A549 (cell line): ENCODE data around the gene SH2D2A.

Experiments used
- CHD2 ChIP-seq: fragments of 150-350 bp; IDR thresholded peaks from 2 replicates; pipeline ENCODE4 v1.6.1; 2014; ENCODE audit warnings: low read length; ENCODE audit not compliant: partially characterized antibody
- CTCF ChIP-seq: fragments of >200 bp; sonication (Bioruptor Twin); formaldehyde crosslinking; IDR thresholded peaks from 3 replicates; pipeline ENCODE4 v1.5.1; 2016
- EP300 ChIP-seq, 2 experiments: fragments of >200 bp; sonication (Bioruptor Twin); formaldehyde crosslinking; IDR thresholded peaks; 2 replicates in 1 of 2; 3 replicates in 1 of 2; pipeline ENCODE4 v1.6.1; 2016 to 2017
- NPAS2 ChIP-seq: fragments of 250-450 bp; sonication (Bioruptor Pico); IDR thresholded peaks from 2 replicates; pipeline ENCODE4 v1.8.0; 2022; ENCODE audit warnings: mild to moderate bottlenecking, moderate library complexity, borderline replicate concordance
- POLR2A ChIP-seq: IDR thresholded peaks from 2 replicates; pipeline ENCODE4 v1.6.1; 2012; ENCODE audit warnings: mild to moderate bottlenecking, low read length
- POLR2AphosphoS2 ChIP-seq: conservative IDR thresholded peaks from 2 replicates; pipeline ENCODE4 v1.6.1; 2012; ENCODE audit warnings: low read length, improper control_type of control experiment, inconsistent platforms
- RAD21 ChIP-seq, 2 experiments: fragments of >200 bp in 1 of 2; sonication (Bioruptor Twin) in 1 of 2; formaldehyde crosslinking in 1 of 2; IDR thresholded peaks in 1 of 2; conservative IDR thresholded peaks in 1 of 2; 2 replicates in 1 of 2; 3 replicates in 1 of 2; pipeline ENCODE4 v1.6.1; 2012 to 2018; ENCODE audit warnings: inconsistent platforms in 1 of 2
- RARB ChIP-seq: fragments of 250-450 bp; sonication (Bioruptor Pico); IDR thresholded peaks from 2 replicates; pipeline ENCODE4 v1.8.0; 2021; ENCODE audit warnings: mild to moderate bottlenecking, moderate library complexity
- RFX5 ChIP-seq: fragments of 450-650 bp; IDR thresholded peaks from 2 replicates; pipeline ENCODE4 v1.7.1; 2014; ENCODE audit warnings: antibody characterized with exemption, mild to moderate bottlenecking, moderate library complexity
- SMC3 ChIP-seq: fragments of >200 bp; sonication (Bioruptor Twin); formaldehyde crosslinking; IDR thresholded peaks from 3 replicates; pipeline ENCODE4 v1.6.1; 2018; ENCODE audit warnings: inconsistent platforms
- TF ChIP-seq, protein P1 (sequence below): fragments of 200-600 bp; sonication (generic); IDR thresholded peaks from 2 replicates; pipeline ENCODE4 v1.6.1; 2016; ENCODE audit warnings: antibody characterized with exemption, mild to moderate bottlenecking, moderate library complexity

DNA sequence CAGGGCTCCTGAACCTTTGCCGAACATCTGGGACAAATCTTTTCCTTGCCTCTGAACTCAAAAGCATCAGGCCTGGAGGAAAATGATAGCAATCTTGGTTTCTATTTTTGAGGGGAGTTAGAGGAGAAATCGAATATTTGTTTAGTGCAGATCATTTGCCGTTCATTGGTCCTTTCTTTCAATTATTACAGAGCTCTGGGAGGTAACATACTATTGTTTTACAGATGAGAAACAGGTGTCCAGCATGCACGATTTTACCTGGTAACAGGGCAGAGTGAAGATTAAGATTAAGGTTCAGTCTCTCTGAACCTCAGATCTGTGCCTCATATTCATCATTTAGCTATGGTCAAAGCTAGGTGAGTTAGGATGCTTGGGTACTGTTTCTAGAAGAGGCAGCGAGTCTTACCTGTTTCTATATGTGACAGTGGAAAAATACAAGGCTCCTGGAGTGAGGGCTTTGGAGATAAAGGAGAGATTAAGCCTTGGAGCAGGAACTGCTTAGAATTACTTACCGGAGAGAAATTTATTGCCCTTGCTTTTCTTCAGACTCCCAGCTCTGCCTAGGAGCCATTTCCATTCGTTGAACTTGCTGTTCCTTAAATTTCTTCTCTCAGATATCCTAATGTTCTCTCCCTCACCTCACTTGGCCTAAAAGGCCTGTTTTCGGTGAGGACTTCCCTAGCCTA is 47.9 kb downstream of the SH2D2A start:
- TF ChIP-seq POLR2A (no peak), CTCF (no peak), CHD2 (no peak), RAD21 (conservative IDR thresholded peaks at IDR 0.05 in 1 of 2, IDR thresholded peaks at IDR 0.05 in 1 of 2) (no peak), RARB (CRISPR knock-in tag) (no peak), SMC3 (no peak), POLR2AphosphoS2 (no peak), NPAS2 (no peak), EP300 (IDR thresholded peaks at IDR 0.05) (no peak), RFX5 (no peak)
- TF ChIP-seq, protein P1, sequence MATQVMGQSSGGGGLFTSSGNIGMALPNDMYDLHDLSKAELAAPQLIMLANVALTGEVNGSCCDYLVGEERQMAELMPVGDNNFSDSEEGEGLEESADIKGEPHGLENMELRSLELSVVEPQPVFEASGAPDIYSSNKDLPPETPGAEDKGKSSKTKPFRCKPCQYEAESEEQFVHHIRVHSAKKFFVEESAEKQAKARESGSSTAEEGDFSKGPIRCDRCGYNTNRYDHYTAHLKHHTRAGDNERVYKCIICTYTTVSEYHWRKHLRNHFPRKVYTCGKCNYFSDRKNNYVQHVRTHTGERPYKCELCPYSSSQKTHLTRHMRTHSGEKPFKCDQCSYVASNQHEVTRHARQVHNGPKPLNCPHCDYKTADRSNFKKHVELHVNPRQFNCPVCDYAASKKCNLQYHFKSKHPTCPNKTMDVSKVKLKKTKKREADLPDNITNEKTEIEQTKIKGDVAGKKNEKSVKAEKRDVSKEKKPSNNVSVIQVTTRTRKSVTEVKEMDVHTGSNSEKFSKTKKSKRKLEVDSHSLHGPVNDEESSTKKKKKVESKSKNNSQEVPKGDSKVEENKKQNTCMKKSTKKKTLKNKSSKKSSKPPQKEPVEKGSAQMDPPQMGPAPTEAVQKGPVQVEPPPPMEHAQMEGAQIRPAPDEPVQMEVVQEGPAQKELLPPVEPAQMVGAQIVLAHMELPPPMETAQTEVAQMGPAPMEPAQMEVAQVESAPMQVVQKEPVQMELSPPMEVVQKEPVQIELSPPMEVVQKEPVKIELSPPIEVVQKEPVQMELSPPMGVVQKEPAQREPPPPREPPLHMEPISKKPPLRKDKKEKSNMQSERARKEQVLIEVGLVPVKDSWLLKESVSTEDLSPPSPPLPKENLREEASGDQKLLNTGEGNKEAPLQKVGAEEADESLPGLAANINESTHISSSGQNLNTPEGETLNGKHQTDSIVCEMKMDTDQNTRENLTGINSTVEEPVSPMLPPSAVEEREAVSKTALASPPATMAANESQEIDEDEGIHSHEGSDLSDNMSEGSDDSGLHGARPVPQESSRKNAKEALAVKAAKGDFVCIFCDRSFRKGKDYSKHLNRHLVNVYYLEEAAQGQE, result no peak
